ENCODE data around the gene FRRS1. TPM values are rescaled to one million over a fixed set of nuclear protein-coding genes. Genes with fewer than 3 reads are reported as not detected.

The FRRS1 gene
- total and polyA plus RNA-seq, 2 donors (not counting 1 experiment from before 2014, with no cell fraction given): 10.3 to 32.7 TPM

DNA sequence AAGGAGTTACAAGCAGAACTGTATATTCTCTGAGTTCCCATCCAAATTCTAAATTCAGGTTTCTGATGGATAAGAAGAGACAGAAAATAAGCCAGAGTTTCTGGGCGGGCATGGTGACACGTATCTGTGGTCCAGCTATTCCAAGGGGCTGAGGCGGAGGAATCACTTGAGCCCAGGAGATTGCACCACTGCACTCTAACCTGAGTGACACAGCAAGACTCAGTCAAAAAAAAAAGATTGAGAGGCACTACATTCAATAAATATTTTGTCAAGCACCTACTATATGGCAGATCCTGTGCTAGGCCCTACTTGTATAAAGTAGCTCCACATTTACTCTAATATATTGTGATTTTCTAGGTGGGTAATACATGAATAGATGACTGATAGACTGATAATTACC, 6.4 kb upstream of the FRRS1 start:
- H3K36me3 ChIP-seq (ENCODE audit: control insufficient read depth, insufficient read depth, low read length): no peaks in the 10 kb centered on the region
- H2AFZ ChIP-seq (ENCODE audit: low read length): no peak overlapping the region
- H3K4me2 ChIP-seq (ENCODE audit: extremely low read depth, insufficient read depth, low read length): no peak overlapping the region
- H3K27me3 ChIP-seq (ENCODE audit: control insufficient read depth, insufficient read depth, low read length): no peaks in the 10 kb centered on the region
- no peaks in the 10 kb centered on the region for H3K4me1 ChIP-seq (ENCODE audit: control insufficient read depth, extremely low read depth, insufficient read depth, low read length)
- H4K20me1 ChIP-seq (ENCODE audit: control insufficient read depth, extremely low read depth, insufficient read depth, low read length): no peaks in the 10 kb centered on the region
- no peak for TF ChIP-seq EZH2 (IDR thresholded peaks at IDR 0.05; ENCODE audit: low read length, missing control alignments)
- TF ChIP-seq, protein P1, sequence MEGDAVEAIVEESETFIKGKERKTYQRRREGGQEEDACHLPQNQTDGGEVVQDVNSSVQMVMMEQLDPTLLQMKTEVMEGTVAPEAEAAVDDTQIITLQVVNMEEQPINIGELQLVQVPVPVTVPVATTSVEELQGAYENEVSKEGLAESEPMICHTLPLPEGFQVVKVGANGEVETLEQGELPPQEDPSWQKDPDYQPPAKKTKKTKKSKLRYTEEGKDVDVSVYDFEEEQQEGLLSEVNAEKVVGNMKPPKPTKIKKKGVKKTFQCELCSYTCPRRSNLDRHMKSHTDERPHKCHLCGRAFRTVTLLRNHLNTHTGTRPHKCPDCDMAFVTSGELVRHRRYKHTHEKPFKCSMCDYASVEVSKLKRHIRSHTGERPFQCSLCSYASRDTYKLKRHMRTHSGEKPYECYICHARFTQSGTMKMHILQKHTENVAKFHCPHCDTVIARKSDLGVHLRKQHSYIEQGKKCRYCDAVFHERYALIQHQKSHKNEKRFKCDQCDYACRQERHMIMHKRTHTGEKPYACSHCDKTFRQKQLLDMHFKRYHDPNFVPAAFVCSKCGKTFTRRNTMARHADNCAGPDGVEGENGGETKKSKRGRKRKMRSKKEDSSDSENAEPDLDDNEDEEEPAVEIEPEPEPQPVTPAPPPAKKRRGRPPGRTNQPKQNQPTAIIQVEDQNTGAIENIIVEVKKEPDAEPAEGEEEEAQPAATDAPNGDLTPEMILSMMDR (conservative IDR thresholded peaks at IDR 0.05 in 1 of 2, IDR thresholded peaks at IDR 0.05 in 1 of 2; ENCODE audit: low read depth in 1 of 2, low read length in 2 of 2): no peak
- no peak for DNase-seq (ENCODE audit: low read depth in 2 of 2)
- H3K9ac ChIP-seq (ENCODE audit: insufficient read depth, low read length): no peak overlapping the region
- H3K9me3 ChIP-seq (ENCODE audit: control insufficient read depth, insufficient read depth, low read depth, low read length): no peaks in the 10 kb centered on the region
- H3K79me2 ChIP-seq (ENCODE audit: control insufficient read depth, insufficient read depth, low read length): no peaks in the 10 kb centered on the region
- no peak overlapping the region for H3K27ac ChIP-seq (ENCODE audit: insufficient read depth, low read length)
- H3K4me3 ChIP-seq (replicated peaks in 1 of 4; ENCODE audit: control extremely low read depth in 1 of 4, insufficient read depth in 1 of 4, low read depth in 3 of 4, low read length in 4 of 4): no peak overlapping the region

DNA sequence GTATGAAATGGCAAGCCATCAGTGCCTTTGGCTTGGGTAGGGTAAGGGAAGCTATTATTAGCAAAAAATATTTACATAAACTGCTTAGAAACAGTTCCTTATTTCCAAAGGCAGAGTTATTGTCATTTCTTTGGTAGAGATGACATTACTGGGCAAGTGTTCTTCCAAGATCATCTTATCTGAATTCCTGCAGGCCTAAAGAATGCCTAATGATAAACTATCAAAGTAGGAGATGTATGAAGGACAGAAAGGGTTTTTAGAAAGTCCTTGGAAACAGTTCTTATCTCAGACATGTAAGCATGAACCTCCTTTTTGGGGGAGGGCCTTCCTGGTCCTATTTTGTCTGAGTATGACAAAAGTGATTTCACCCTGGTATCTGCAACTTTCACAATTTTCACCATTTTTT, 5.1 kb upstream of the FRRS1 start:
- Histone ChIP-seq H3K79me2 (ENCODE audit: control insufficient read depth, insufficient read depth, low read length) (no peaks in the 10 kb centered on the region), H3K36me3 (ENCODE audit: control insufficient read depth, insufficient read depth, low read length) (no peaks in the 10 kb centered on the region), H3K4me2 (ENCODE audit: extremely low read depth, insufficient read depth, low read length) (no peak overlapping the region), H3K27ac (ENCODE audit: insufficient read depth, low read length) (no peak overlapping the region), H3K4me3 (replicated peaks in 1 of 4; ENCODE audit: control extremely low read depth in 1 of 4, insufficient read depth in 1 of 4, low read depth in 3 of 4, low read length in 4 of 4) (no peak overlapping the region), H3K27me3 (ENCODE audit: control insufficient read depth, insufficient read depth, low read length) (no peaks in the 10 kb centered on the region), H4K20me1 (ENCODE audit: control insufficient read depth, extremely low read depth, insufficient read depth, low read length) (no peaks in the 10 kb centered on the region), H3K9ac (ENCODE audit: insufficient read depth, low read length) (no peak overlapping the region), H2AFZ (ENCODE audit: low read length) (no peak overlapping the region), H3K4me1 (ENCODE audit: control insufficient read depth, extremely low read depth, insufficient read depth, low read length) (peaks cover 1% of the 10 kb centered on the region), H3K9me3 (ENCODE audit: control insufficient read depth, insufficient read depth, low read depth, low read length) (no peaks in the 10 kb centered on the region)
- TF ChIP-seq EZH2 (IDR thresholded peaks at IDR 0.05; ENCODE audit: low read length, missing control alignments): no peak
- TF ChIP-seq, protein P1 (conservative IDR thresholded peaks at IDR 0.05 in 1 of 2, IDR thresholded peaks at IDR 0.05 in 1 of 2; ENCODE audit: low read depth in 1 of 2, low read length in 2 of 2): no peak
- no peak for DNase-seq (ENCODE audit: low read depth in 2 of 2)

DNA sequence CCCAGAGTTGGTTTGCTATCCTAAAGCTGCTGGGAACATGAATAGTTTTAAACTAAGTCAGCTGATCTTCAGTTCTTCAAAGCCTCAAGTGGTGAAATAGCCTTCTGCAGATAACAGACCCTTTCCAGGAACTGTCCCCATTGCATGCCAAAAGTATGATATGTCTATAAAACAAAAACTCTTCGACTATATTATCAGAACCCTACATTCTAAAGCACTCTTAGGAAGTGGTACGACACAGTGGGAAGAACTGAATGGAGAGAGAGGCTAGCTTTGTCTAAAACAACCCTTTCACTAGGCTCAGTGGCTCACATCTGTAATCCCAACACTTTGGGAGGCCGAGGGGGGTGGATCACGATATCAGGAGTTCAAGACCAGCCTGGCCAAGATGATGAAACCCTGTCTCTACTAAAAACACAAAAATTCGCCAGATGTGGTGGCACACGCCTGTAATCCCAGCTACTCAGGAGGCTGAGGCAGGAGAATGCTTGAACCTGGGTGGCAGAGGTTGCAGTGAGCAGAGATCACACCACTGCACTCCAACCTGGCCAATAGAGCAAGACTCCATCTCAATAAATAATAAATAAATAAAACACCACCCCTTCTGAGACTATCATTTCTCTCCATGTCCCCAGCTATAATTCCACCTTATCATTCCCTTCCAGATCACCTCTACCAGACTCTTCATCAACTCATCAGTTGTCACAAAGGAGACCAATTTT, 2.2 kb upstream of the FRRS1 start:
- no peaks in the 10 kb centered on the region for H4K20me1 ChIP-seq (ENCODE audit: control insufficient read depth, extremely low read depth, insufficient read depth, low read length)
- peaks cover 2% of the 10 kb centered on the region for H3K4me1 ChIP-seq (ENCODE audit: control insufficient read depth, extremely low read depth, insufficient read depth, low read length)
- H3K9ac ChIP-seq (ENCODE audit: insufficient read depth, low read length): no peak overlapping the region
- no peak overlapping the region for H2AFZ ChIP-seq (ENCODE audit: low read length)
- DNase-seq (ENCODE audit: low read depth in 2 of 2): peak; percentile 27 to 62
- TF ChIP-seq, protein P1 (conservative IDR thresholded peaks at IDR 0.05 in 1 of 2, IDR thresholded peaks at IDR 0.05 in 1 of 2; ENCODE audit: low read depth in 1 of 2, low read length in 2 of 2): no peak
- TF ChIP-seq EZH2 (IDR thresholded peaks at IDR 0.05; ENCODE audit: low read length, missing control alignments): no peak
- H3K4me2 ChIP-seq (ENCODE audit: extremely low read depth, insufficient read depth, low read length): no peak overlapping the region
- no peak overlapping the region for H3K4me3 ChIP-seq (replicated peaks in 1 of 4; ENCODE audit: control extremely low read depth in 1 of 4, insufficient read depth in 1 of 4, low read depth in 3 of 4, low read length in 4 of 4)
- no peaks in the 10 kb centered on the region for H3K27me3 ChIP-seq (ENCODE audit: control insufficient read depth, insufficient read depth, low read length)
- H3K27ac ChIP-seq (ENCODE audit: insufficient read depth, low read length): no peak overlapping the region
- no peaks in the 10 kb centered on the region for H3K9me3 ChIP-seq (ENCODE audit: control insufficient read depth, insufficient read depth, low read depth, low read length)
- H3K36me3 ChIP-seq (ENCODE audit: control insufficient read depth, insufficient read depth, low read length): no peaks in the 10 kb centered on the region
- no peaks in the 10 kb centered on the region for H3K79me2 ChIP-seq (ENCODE audit: control insufficient read depth, insufficient read depth, low read length)

Measured in fibroblast of lung (primary cell).